ENCODE data around the gene VENTX. TPM values are rescaled to one million over a fixed set of nuclear protein-coding genes. Genes with fewer than 3 reads are reported as not detected.

Gene VENTX
- total RNA-seq, 4 donors from 2014 or later, result 0.13 to 1.3 (median 0.34) TPM

DNA sequence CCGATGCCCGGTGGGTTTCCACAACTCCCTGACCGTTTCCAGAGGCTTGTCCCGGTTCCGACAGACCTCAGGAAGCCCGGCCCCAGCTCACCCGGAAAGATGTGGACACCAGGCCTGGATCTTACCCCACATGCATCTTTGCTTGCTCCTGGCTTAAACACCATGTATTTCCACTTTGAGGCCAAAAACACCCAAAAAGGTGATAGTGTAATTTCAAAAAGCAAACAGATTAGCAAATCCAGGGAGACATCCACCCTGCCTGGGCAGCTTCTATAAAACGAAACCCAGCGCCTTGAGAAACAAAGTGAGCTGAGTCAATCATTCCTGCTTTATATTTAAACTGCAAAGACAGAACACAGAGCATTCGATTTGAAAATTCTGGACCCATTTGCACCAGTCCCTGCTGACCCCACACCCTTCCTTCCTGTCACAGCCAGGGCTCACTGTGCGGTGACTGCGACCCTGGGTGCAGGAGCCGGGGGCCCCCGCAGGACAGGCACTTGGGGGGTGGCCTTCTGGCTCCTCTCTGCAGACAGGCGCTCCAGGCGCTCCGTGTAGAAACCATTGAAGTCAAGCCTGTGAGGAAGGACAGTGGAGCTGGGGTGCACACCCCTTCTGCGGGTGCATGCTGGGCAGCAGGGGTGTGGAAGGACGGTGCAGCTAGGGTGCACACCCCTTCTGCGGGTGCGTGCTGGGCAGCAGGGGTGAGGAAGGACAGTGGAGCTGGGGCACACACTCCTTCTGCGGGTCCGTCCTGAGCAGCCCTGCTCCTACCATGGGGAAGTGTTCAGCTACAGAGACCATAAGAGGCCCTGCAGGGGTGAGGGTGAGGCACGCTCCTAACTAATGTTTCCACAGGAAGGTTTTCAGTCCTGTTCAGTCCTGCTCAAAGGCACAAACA is 41.9 kb downstream of the VENTX start:
- TF ChIP-seq, protein P1, sequence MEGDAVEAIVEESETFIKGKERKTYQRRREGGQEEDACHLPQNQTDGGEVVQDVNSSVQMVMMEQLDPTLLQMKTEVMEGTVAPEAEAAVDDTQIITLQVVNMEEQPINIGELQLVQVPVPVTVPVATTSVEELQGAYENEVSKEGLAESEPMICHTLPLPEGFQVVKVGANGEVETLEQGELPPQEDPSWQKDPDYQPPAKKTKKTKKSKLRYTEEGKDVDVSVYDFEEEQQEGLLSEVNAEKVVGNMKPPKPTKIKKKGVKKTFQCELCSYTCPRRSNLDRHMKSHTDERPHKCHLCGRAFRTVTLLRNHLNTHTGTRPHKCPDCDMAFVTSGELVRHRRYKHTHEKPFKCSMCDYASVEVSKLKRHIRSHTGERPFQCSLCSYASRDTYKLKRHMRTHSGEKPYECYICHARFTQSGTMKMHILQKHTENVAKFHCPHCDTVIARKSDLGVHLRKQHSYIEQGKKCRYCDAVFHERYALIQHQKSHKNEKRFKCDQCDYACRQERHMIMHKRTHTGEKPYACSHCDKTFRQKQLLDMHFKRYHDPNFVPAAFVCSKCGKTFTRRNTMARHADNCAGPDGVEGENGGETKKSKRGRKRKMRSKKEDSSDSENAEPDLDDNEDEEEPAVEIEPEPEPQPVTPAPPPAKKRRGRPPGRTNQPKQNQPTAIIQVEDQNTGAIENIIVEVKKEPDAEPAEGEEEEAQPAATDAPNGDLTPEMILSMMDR (IDR thresholded peaks at IDR 0.05 in 4 of 5, conservative IDR thresholded peaks at IDR 0.05 in 1 of 5), result no peak
- no peak for TF ChIP-seq POLR2A (IDR thresholded peaks at IDR 0.05)
- no peaks in the 10 kb centered on the region for H3K4me1 ChIP-seq
- in situ Hi-C loops (cut with MboI; ENCODE audit: low sequenced_read_pairs in 4 of 4) (no loop called here), intact Hi-C loops (cut with DNase I; ENCODE audit: low total_unique reads) (no loop called here)
- no peak for DNase-seq
- H3K27me3 ChIP-seq, result peaks cover 18 to 22% (median 18%) of the 10 kb centered on the region in 3 donors
- ATAC-seq, result no peak
- H3K36me3 ChIP-seq, result peaks cover 0 to 54% of the 10 kb centered on the region in 2 donors
- H3K27ac ChIP-seq, result no peak overlapping the region
- no peaks in the 10 kb centered on the region for H3K9me3 ChIP-seq
- H3K4me3 ChIP-seq, result no peak overlapping the region

DNA sequence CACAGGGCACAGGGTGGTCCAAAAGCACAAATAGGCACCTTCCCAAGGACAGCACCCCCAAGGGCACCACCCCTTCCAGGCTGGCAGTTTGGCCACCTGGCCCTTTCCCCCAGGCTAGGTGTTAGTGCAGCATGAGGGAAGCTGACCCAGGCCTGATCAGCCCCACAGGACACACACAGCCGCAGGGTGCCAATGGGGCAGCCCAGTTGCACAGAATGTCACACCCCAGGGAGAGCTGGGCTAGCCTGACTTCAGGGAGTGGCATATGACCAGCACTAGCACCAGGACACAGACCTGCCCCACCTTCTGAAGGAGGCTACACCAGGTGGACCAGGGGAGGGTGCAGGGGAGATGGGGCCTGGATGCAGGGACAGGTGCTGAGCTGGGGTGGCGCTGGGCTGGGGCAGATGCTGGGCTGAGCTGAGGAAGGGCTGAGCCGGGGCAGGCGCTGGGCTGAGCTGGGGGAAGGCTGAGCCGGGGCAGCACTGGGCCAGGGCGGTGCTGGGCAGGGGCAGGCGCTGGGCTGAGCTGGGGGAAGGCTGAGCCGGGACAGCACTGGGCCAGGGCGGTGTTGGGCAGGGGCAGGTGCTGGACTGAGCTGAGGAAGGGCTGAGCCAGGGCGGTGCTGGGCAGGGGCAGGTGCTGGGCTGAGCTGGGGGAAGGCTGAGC is 42.9 kb downstream of the VENTX start:
- DNase-seq (no peak), ATAC-seq (no peak)
- Histone ChIP-seq H3K4me3 (no peak overlapping the region), H3K36me3 (peaks cover 0 to 63% of the 10 kb centered on the region in 2 donors), H3K27ac (no peak overlapping the region), H3K4me1 (no peaks in the 10 kb centered on the region), H3K27me3 (peaks cover 11 to 20% (median 13%) of the 10 kb centered on the region in 3 donors), H3K9me3 (no peaks in the 10 kb centered on the region)
- intact Hi-C loops (cut with DNase I; ENCODE audit: low total_unique reads) (no loop called here), in situ Hi-C loops (cut with MboI; ENCODE audit: low sequenced_read_pairs in 4 of 4) (no loop called here)
- TF ChIP-seq, protein P1 (IDR thresholded peaks at IDR 0.05 in 4 of 5, conservative IDR thresholded peaks at IDR 0.05 in 1 of 5), result no peak
- no peak for TF ChIP-seq POLR2A (IDR thresholded peaks at IDR 0.05)

DNA sequence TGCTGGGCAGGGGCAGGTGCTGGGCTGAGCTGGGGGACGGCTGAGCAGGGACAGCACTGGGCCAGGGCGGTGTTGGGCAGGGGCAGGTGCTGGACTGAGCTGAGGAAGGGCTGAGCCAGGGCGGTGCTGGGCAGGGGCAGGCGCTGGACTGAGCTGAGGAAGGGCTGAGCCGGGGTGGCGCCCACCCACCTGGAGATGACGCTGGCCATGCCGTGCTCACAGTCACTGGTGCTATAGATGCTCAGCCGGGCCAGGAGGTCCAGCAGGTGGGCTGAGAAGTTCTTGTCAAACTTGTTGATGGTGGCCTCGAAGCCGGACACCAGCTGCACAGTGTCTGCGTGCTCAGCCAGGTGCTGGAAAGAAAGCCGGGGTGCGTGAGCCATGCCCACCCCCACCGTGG is 43.4 kb downstream of the VENTX start:
- Histone ChIP-seq H3K27ac (no peak overlapping the region), H3K9me3 (no peaks in the 10 kb centered on the region), H3K36me3 (peaks cover 0 to 69% of the 10 kb centered on the region in 2 donors), H3K27me3 (peaks cover 5 to 15% (median 9%) of the 10 kb centered on the region in 3 donors), H3K4me3 (no peak overlapping the region), H3K4me1 (no peaks in the 10 kb centered on the region)
- in situ Hi-C loops (cut with MboI; ENCODE audit: low sequenced_read_pairs in 4 of 4), result no loop called here
- DNase-seq (no peak), ATAC-seq (no peak)
- TF ChIP-seq, protein P1 (IDR thresholded peaks at IDR 0.05 in 4 of 5, conservative IDR thresholded peaks at IDR 0.05 in 1 of 5), result no peak
- no peak for TF ChIP-seq POLR2A (IDR thresholded peaks at IDR 0.05)
- intact Hi-C loops (cut with DNase I; ENCODE audit: low total_unique reads), result no loop called here

DNA sequence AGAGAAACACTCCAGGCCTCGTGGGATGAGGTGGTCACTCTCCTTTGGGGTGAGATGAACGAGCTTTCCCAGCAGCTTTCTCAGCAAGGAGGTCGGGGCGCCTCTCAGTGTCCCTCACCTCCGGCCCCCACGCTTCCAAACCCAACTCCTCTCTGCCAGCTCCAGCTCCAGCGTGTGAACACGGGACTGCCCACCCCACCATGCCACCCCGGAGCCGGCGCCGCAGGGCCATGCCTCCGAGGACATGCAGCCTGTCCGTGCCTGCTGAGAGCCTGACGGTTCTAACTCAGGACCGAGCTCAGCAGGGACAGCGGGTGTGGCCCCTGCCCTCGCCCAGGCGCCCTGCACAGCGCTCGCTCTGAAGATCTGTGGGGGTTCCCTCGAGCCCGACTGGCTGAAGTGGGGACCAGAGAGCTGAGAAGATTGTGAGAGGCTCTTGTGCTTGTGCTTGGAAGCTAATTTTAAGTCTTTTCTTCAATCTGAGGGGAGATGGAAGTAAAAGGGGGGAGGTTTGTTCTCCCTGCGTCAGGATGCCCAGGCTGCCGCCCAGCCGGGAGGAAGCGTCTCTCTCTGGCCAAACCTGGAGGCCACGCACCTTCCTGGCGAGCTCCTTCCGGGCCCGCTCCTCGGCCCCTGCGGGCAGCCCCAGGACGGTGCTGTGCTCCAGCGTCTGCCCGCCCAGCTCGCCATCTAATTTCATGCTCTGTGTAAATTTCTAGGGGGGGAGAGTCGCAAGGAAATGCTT is 44.1 kb downstream of the VENTX start:
- intact Hi-C loops (cut with DNase I; ENCODE audit: low total_unique reads) (no loop called here), in situ Hi-C loops (cut with MboI; ENCODE audit: low sequenced_read_pairs in 4 of 4) (no loop called here)
- Histone ChIP-seq H3K4me3 (no peak overlapping the region), H3K9me3 (no peaks in the 10 kb centered on the region), H3K27me3 (peaks cover 0 to 8% (median 2%) of the 10 kb centered on the region in 3 donors), H3K27ac (no peak overlapping the region), H3K4me1 (no peaks in the 10 kb centered on the region), H3K36me3 (peaks cover 0 to 76% of the 10 kb centered on the region in 2 donors)
- DNase-seq (no peak), ATAC-seq (no peak)
- no peak for TF ChIP-seq POLR2A (IDR thresholded peaks at IDR 0.05)

Measured in gastrocnemius medialis (tissue), 4 donors.